Ascending aorta (tissue), 2 donors: ENCODE measurements around the gene SAP30L. TPM values are rescaled to one million over a fixed set of nuclear protein-coding genes. Genes with fewer than 3 reads are reported as not detected.

ENCODE experiments used
- DNase-seq, 2 donors: peaks; one replicate each; pipeline ENCODE4 v3.0.0-alpha.2; 2019; ENCODE audit warnings: low spot score in 2 of 2
- H3K27ac ChIP-seq, 2 donors: fragments of 200-600 bp; sonication (generic); one replicate each; pipeline ENCODE4 v1.5.1; 2016 to 2017; ENCODE audit warnings: mild to moderate bottlenecking in 1 of 2
- H3K27me3 ChIP-seq: fragments of 200-600 bp; sonication (generic); one replicate; pipeline ENCODE4 v1.5.1; 2017
- H3K36me3 ChIP-seq, 2 donors: fragments of 200-600 bp; sonication (generic); one replicate each; pipeline ENCODE4 v1.5.1; 2016
- H3K4me1 ChIP-seq, 2 donors: fragments of 200-600 bp; sonication (generic); one replicate each; pipeline ENCODE4 v1.5.1; 2016 to 2017; ENCODE audit warnings: mild to moderate bottlenecking in 1 of 2
- H3K4me3 ChIP-seq, 2 donors: fragments of 200-600 bp; sonication (generic); one replicate each; pipeline ENCODE4 v1.5.1; 2016 to 2017; ENCODE audit warnings: mild to moderate bottlenecking in 1 of 2
- H3K9me3 ChIP-seq, 2 donors: fragments of 200-600 bp; sonication (generic); one replicate each; pipeline ENCODE4 v1.5.1; 2016
- intact Hi-C: fragments of 100-400 bp; cut with DNase I; formaldehyde crosslinking; loops from one replicate; pipeline ENCODE4 v1.15.1; 2023
- total RNA-seq: library from RNA; depleted of rRNA; stranded (reverse); fragments of >200 nt; gene quantifications from one replicate; pipeline ENCODE4 v1.1.0, GENCODE V29; 2016
- TF ChIP-seq, protein P1 (sequence below), 3 experiments: fragments of 200-600 bp in 2 of 3; fragments of 450-650 bp in 1 of 3; sonication (generic) in 2 of 3; IDR thresholded peaks; one replicate each; pipeline ENCODE4 v1.5.1; 2016 to 2019; ENCODE audit warnings: antibody characterized with exemption in 3 of 3, mild to moderate bottlenecking in 1 of 3, moderate library complexity in 1 of 3

SAP30L gene, protein sequence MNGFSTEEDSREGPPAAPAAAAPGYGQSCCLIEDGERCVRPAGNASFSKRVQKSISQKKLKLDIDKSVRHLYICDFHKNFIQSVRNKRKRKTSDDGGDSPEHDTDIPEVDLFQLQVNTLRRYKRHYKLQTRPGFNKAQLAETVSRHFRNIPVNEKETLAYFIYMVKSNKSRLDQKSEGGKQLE
- total RNA-seq = 36.5 TPM

DNA sequence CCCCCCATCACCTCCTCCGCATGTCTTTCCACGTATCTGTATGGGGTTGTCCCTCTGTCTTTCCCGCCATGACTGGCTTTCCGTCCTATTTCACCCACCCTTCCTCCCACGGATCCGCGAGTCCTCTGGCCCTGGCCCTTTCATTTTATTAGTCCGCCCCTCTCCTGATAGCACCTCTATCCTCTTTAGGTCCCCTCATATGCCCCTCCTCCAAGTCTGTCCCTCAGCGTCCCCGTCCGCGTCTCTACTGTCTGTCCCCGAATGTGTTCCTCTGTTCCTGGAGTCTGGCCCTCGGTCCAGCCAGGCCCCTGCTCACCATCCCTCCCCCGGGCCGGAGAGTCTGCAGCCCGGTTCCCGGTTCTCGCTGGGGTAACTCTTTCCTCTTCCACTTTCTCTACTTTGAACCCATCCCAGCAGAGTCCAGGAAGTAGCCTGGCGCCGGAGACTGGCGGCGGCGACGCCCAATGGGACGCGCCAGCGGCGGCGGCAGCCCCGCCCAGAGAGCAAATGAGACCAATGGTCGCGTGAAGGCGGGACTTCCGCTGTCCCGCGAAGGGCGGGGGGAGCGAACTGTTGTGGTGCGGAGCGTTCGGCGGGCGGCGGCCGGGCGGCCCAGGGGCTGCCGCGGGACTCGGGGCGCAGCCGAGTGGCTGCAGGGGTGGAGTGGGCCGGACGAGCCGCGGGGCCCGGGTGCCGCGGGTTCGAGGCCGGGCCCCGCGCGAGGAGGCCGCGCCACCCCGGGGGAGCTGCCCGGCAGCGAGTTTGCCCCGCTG, at the start of gene SAP30L:
SAP30L (plus strand) TSS at position 576 of the 773 bp plus-strand sequence. CDS start 608 bp downstream, outside the sequence.
- peaks cover 4 to 24% of the 10 kb centered on the region in 2 donors for H3K4me1 ChIP-seq
- no peaks in the 10 kb centered on the region for H3K9me3 ChIP-seq
- peak; percentile 96 to 99 for DNase-seq
- intact Hi-C loops = loop anchor here (1.0 to 10.0 kb wide), 4 partner anchors 77 to 409 kb away; partner anchors contain the start of genes CNOT8, FAXDC2 and LARP1
- H3K27ac ChIP-seq = peak within 1 kb of the TSS; percentile 86 to 92
- no peaks in the 10 kb centered on the region for H3K27me3 ChIP-seq
- H3K36me3 ChIP-seq = peaks cover 0 to 14% of the 10 kb centered on the region in 2 donors
- TF ChIP-seq, protein P1, sequence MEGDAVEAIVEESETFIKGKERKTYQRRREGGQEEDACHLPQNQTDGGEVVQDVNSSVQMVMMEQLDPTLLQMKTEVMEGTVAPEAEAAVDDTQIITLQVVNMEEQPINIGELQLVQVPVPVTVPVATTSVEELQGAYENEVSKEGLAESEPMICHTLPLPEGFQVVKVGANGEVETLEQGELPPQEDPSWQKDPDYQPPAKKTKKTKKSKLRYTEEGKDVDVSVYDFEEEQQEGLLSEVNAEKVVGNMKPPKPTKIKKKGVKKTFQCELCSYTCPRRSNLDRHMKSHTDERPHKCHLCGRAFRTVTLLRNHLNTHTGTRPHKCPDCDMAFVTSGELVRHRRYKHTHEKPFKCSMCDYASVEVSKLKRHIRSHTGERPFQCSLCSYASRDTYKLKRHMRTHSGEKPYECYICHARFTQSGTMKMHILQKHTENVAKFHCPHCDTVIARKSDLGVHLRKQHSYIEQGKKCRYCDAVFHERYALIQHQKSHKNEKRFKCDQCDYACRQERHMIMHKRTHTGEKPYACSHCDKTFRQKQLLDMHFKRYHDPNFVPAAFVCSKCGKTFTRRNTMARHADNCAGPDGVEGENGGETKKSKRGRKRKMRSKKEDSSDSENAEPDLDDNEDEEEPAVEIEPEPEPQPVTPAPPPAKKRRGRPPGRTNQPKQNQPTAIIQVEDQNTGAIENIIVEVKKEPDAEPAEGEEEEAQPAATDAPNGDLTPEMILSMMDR (IDR thresholded peaks at IDR 0.05) = no peak
- H3K4me3 ChIP-seq = peak within 1 kb of the TSS; percentile 97 to 99

DNA sequence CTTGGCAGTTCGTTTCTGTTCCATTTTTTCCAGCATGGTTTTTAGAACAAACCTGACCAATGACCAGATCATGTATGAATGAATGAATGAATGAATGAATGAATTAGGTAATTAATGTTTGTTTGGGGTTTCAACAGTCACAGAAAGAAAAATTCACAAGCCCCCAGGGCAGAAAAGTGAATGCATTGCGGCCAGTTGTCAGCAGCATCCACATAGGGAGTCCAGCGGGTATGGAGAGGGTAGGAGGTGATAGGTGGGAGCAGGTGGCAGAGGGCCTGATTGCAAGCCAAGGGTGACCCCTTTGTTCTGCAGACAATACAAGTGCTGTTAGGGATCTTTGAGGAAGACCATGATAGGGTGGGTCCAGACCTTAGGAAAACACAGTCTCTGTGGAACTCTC, 49.7 kb upstream of the SAP30L start:
- no peak for DNase-seq
- peaks cover 0 to 3% of the 10 kb centered on the region in 2 donors for H3K4me1 ChIP-seq
- H3K4me3 ChIP-seq = no peak overlapping the region
- intact Hi-C loops = no loop called here
- H3K27ac ChIP-seq = no peak overlapping the region
- H3K27me3 ChIP-seq = no peaks in the 10 kb centered on the region
- H3K9me3 ChIP-seq = no peaks in the 10 kb centered on the region
- TF ChIP-seq, protein P1 (IDR thresholded peaks at IDR 0.05) = no peak
- H3K36me3 ChIP-seq = peaks cover 0 to 24% of the 10 kb centered on the region in 2 donors

DNA sequence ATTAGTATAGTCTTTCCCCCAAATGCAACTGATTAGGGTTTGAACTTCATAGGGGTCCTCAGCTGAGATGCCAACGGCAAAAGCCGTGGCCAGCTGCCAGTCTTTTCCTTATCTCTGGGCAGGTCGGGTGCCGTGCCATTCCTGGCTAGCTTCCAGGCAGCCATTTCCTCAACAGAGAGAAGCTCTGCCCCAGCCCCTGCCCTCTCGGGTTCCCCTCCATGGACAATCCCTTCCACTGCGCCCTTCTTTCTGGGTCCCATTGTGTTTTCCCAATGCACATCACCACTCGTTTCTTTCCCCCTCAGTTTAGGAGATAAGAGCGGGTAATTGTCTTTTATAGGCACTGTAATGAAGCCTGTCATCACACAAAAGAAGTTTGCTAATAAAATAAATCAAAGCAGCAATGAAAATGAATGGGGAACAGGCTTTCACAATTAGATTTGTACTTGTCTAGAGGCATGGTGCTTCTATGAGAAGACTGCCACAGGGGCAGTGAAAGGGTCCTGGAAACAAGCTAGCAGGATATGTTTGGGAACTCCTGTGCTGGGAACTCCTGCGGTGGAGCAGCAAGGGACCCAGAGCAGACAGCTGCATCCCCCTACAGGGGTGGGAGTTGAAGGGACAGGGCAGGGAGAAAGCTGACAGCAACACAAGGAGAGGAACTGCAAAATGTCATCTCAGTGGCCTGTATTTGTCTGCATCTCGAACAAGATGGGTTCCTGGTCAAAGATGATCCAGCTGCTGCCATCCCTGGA, 48.0 kb upstream of the SAP30L start:
- no peaks in the 10 kb centered on the region for H3K27me3 ChIP-seq
- no peak for DNase-seq
- H3K9me3 ChIP-seq = no peaks in the 10 kb centered on the region
- TF ChIP-seq, protein P1 (IDR thresholded peaks at IDR 0.05) = peak in 1 of 3 experiments; percentile 4
- intact Hi-C loops = no loop called here
- no peak overlapping the region for H3K27ac ChIP-seq
- peaks cover 0 to 3% of the 10 kb centered on the region in 2 donors for H3K4me1 ChIP-seq
- peaks cover 0 to 10% of the 10 kb centered on the region in 2 donors for H3K36me3 ChIP-seq
- no peak overlapping the region for H3K4me3 ChIP-seq

DNA sequence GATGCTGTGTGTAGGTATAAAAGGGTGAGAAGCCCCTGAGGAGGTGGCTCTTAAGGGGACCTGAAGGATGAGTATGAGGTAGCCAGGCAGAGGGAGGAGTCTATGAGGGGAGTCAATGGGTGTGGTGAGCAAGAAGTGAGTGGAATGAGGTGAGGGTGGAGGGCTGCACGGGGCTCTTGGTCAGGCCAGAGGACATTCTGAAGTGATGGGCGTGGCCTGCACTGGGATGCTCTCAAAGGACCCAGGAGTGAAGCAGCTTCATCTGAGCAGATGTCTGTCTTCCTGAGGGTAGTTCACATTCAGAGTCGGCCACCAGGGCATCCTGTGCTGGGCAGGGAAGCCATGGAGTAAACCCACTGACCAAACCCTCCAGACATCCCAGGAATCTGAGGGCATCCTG, 45.1 kb upstream of the SAP30L start:
- TF ChIP-seq, protein P1 (IDR thresholded peaks at IDR 0.05) = no peak
- no peaks in the 10 kb centered on the region for H3K36me3 ChIP-seq
- DNase-seq = no peak
- no peaks in the 10 kb centered on the region for H3K27me3 ChIP-seq
- no peaks in the 10 kb centered on the region for H3K9me3 ChIP-seq
- peaks cover 4 to 6% of the 10 kb centered on the region in 2 donors for H3K4me1 ChIP-seq
- intact Hi-C loops = no loop called here
- no peak overlapping the region for H3K4me3 ChIP-seq
- H3K27ac ChIP-seq = no peak overlapping the region

DNA sequence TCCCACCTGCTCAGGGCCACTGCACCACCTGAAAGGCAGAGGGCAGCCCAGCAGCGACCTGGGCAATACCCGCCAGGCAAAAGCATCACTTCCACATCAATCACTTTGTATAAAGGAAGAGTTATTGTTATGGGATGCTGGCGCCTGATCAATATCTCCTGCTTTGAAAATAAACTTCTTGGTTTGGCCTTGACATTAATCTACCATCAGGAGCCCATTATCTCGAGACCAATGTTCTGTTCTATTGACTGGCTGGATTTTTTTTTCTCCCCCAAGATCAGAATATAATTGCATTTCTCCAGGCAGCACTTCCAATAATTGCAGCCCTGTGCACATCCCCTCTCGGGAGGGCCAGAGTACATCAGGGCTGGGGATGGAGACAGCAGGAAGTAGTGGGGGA, 44.4 kb upstream of the SAP30L start:
- no peaks in the 10 kb centered on the region for H3K9me3 ChIP-seq
- TF ChIP-seq, protein P1 (IDR thresholded peaks at IDR 0.05) = no peak
- no peaks in the 10 kb centered on the region for H3K27me3 ChIP-seq
- intact Hi-C loops = no loop called here
- no peak overlapping the region for H3K27ac ChIP-seq
- DNase-seq = no peak
- no peak overlapping the region for H3K4me3 ChIP-seq
- H3K4me1 ChIP-seq = peaks cover 5 to 7% of the 10 kb centered on the region in 2 donors
- no peaks in the 10 kb centered on the region for H3K36me3 ChIP-seq
